ENCODE results near the gene ZNF219. TPM values are rescaled to one million over a fixed set of nuclear protein-coding genes. Genes with fewer than 3 reads are reported as not detected.

The ZNF219 gene
- total and polyA plus RNA-seq, 2 of the 13 experiments (the other 11 are each of a cell fraction or from before 2014, with no cell fraction given), result 34.5 to 36.6 TPM

GRCh38 chr14:21107283-21107800 lies 8.9 kb upstream of the ZNF219 start (continued):
- TF ChIP-seq DZIP1 (CRISPR knock-in tag; IDR thresholded peaks at IDR 0.05) (peak; percentile 44; the same call in 1 of the 2 replicates), NFYB (CRISPR knock-in tag; IDR thresholded peaks at IDR 0.05) (0 out of 2 replicates have a peak, but pooled peaks have one; percentile 16), NR2C2 (CRISPR knock-in tag; IDR thresholded peaks at IDR 0.05; ENCODE audit: borderline replicate concordance) (no peak), ZNF30 (CRISPR knock-in tag; IDR thresholded peaks at IDR 0.05) (0 out of 2 replicates have a peak, but pooled peaks have one; percentile 11), ZSCAN20 (CRISPR knock-in tag; IDR thresholded peaks at IDR 0.05; ENCODE audit: borderline replicate concordance) (no peak), POGZ (CRISPR knock-in tag; IDR thresholded peaks at IDR 0.05) (peak; percentile 6; the same call in 1 of the 2 replicates), SNAPC2 (CRISPR knock-in tag; IDR thresholded peaks at IDR 0.05) (no peak), TCF12 (IDR thresholded peaks at IDR 0.05) (no peak), TCF12 (CRISPR knock-in tag; IDR thresholded peaks at IDR 0.05) (no peak), CHCHD3 (CRISPR knock-in tag; IDR thresholded peaks at IDR 0.05) (no peak), GZF1 (CRISPR knock-in tag; IDR thresholded peaks at IDR 0.05) (0 out of 2 replicates have a peak, but pooled peaks have one; percentile 6), ZNF160 (CRISPR knock-in tag; IDR thresholded peaks at IDR 0.05) (0 out of 2 replicates have a peak, but pooled peaks have one; percentile 35), EEA1 (CRISPR knock-in tag; IDR thresholded peaks at IDR 0.05; ENCODE audit: borderline replicate concordance) (peak; percentile 26; the same call in 1 of the 2 replicates), LBX2 (CRISPR knock-in tag; IDR thresholded peaks at IDR 0.05; ENCODE audit: borderline replicate concordance) (0 out of 2 replicates have a peak, but pooled peaks have one; percentile 7), HOXD1 (CRISPR knock-in tag; IDR thresholded peaks at IDR 0.05) (no peak; the same call in 1 of the 2 replicates), MED1 (CRISPR knock-in tag; IDR thresholded peaks at IDR 0.05) (no peak), NKX3-1 (CRISPR knock-in tag; IDR thresholded peaks at IDR 0.05) (peak; percentile 41; the same call in 1 of the 2 replicates), PREB (CRISPR knock-in tag; IDR thresholded peaks at IDR 0.05) (no peak), JUN (CRISPR knock-in tag; IDR thresholded peaks at IDR 0.05) (0 out of 2 replicates have a peak, but pooled peaks have one; percentile 3), ZNF510 (CRISPR knock-in tag; IDR thresholded peaks at IDR 0.05; ENCODE audit: low read depth) (no peak), ZNF740 (CRISPR knock-in tag; IDR thresholded peaks at IDR 0.05) (no peak)
- TF ChIP-seq, protein P1, sequence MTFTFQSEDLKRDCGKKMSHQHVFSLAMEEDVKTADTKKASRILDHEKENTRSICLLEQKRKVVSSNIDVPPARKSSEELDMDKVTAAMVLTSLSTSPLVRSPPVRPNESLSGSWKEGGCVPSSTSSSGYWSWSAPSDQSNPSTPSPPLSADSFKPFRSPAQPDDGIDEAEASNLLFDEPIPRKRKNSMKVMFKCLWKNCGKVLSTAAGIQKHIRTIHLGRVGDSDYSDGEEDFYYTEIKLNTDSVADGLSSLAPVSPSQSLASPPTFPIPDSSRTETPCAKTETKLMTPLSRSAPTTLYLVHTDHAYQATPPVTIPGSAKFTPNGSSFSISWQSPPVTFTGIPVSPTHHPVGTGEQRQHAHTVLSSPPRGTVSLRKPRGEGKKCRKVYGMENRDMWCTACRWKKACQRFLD (CRISPR knock-in tag; IDR thresholded peaks at IDR 0.05; ENCODE audit: borderline replicate concordance), result no peak
- TF ChIP-seq, protein P2, sequence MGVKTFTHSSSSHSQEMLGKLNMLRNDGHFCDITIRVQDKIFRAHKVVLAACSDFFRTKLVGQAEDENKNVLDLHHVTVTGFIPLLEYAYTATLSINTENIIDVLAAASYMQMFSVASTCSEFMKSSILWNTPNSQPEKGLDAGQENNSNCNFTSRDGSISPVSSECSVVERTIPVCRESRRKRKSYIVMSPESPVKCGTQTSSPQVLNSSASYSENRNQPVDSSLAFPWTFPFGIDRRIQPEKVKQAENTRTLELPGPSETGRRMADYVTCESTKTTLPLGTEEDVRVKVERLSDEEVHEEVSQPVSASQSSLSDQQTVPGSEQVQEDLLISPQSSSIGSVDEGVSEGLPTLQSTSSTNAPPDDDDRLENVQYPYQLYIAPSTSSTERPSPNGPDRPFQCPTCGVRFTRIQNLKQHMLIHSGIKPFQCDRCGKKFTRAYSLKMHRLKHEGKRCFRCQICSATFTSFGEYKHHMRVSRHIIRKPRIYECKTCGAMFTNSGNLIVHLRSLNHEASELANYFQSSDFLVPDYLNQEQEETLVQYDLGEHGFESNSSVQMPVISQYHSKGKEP (CRISPR knock-in tag; IDR thresholded peaks at IDR 0.05), result 0 out of 2 replicates have a peak, but pooled peaks have one; percentile 19

All from HepG2 (cell line).